NCI-H2107 treated with DMSO at 0.1 percent for 48 hours (cell line): ENCODE results near the gene B3GAT1.
A peak's percentile ranks its signal among the peaks of the same experiment; 100 is the strongest.

ENCODE experiments used
- DNase-seq: peaks from one replicate; lab custom pipeline; 2025; ENCODE audit not compliant: unreplicated experiment; lab: John Stamatoyannopoulos, UW

Gene B3GAT1

DNA sequence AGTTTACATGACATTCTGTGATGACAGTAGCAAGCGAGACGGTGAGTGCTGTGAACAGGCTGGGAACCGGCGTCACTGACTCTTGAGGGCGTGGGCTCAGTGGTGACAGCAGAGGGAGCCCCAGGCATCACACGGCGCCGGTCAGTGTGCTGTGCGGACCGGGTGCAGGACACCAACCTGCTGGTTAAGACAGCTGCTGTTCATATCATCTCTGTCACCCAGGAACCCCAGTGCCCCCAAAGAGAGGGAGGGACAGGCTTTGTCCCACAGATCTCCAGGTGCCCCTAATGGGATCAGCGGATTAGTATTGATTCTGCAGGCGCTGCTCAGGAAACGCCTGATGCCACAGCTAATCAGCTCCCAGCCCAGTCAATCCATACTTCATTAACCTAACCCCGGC is 18.4 kb downstream of the B3GAT1 start:
- no peak for DNase-seq

DNA sequence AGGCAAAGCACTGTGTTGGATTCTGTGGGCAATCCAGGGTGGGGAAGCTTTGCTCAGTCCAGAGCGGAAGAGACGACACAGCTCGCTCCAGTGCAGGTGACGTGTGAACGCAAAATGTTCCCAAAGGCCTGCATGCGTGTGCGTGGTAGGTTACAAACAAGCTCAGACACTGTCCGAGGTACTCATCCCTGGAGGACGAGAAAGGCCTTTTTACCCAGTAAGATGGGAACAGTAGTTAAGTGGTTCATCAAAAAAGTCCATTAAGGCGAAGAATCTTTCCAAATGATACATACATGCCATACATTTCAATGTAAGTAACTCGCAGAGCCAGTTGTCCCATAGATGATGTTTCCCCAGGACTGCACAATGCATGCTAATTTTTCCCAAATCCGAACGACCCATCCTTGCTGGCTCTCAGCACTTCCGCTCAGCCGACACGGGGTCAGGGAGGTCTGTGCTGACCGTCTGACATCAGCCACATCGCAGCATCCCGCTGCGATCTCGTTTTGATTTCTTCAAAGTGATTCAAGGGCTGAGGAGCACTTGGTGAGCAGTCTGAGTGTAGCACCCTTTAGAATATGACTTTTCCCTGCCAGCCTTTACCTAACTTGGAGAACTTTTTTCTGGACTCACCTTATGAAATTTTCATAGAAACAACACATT is 19.0 kb downstream of the B3GAT1 start:
- no peak for DNase-seq

DNA sequence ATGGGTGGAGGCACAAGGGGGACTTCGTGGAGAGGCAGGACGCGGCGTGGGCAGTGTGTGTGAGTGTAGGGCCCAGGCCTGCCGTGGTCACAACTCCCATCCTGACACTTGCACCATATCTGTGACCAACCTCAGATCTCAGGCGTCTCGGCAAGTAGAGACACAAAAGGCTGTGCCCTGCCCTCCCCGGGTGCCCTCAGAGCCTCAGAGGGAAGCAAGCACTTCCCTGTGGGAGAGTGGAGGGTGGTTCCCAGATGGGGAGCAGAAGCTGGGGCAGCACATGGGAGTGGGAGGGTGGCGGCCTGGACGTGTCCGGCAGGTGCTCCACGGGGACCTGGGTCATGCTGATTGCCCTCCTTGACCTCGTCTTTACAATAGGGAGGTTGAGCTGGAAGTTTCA is 20.4 kb downstream of the B3GAT1 start:
- no peak for DNase-seq

DNA sequence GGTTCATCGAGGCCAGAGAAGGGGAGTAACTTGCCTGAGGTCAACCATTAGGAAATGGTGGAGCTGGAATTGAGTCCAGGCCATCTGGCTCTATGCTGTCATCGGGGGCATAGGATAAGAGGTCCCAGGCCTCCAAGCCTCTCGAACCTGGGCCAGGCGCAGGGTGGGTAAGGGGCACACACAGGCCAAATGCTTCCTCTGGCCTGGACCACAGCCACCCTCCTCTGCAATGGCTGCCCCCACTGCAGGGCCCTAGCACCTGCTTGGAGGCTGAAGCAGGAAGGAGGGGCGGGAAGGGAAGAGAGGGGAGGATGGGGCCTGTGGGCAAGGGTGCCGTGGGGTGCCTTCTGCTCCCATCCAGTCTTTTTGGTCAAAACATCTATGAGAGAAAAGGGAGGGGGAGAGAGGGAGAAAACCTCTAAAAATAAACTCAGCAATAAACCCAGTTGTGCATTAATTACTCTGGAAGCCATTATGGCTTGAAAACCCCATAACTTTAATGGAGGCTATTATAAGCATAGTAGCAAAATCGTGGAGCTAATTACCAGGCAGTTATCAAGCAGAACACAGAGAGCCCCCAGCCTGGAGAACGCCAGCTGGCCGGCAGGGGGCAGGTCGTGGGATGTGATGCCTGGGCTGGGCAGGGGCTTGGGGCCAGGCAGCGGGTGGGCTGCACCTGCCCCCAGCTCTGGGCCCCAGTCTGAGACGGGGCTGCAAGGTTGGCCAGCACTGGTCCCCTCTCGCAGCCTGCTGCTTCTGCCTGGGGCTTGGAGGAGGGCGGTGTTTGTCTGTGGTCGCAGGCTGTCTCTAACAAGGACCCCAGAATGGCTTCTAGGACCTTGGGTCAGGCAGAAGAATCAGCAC is 21.1 kb downstream of the B3GAT1 start:
- DNase-seq: no peak

DNA sequence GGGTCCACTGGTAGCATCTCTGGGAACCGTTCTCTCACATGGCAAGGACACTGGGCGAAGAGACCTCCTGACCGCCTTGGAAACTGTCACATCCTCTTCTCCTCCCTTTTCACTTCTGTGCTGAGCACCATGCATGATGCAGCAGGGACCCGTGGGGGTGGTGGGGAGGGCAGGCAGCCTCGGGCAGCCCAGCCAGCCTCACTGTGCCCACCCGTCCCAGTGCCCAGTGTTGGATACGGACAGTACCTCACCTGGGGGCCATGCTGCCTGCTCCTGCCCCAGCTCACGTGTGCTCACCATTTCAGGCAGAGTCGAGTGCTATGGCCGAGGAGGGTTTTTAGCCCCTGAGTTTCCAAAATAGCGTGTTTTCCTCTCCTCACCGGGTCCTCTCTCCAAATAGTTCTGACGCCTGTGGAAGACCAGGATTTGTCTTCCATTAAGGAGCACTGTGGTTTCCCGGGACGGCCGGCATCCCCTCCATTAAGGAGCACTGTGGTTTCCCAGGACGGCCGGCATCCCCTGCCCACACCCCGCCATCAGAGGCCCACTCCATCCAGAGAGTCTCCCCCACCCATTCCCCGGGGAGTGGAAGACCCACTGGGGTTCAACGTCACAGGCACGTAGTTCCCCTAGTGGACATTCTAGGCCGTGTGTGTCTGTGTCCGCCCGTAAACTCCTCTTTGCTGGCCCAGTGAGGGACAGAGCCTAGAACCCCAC is 22.4 kb downstream of the B3GAT1 start:
- DNase-seq: no peak

DNA sequence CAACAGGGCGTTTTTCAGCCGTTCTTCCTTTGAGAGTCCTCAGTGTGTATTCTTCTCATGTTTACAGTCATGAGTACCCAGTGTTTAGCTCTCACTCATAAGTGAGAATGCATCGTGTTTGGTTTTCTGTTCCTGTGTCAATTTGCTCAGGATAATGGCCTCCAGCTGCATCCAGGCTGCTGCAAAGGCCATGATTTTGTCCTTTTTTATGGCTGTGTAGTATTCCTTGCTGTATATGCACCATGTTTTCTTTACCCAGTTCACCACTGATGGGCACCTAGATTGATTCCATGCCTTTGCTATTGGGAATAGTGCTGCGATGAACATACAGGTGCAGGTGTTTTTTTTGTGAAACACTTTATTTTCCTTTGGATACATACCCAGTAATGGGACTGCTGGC is 23.5 kb downstream of the B3GAT1 start:
- no peak for DNase-seq

DNA sequence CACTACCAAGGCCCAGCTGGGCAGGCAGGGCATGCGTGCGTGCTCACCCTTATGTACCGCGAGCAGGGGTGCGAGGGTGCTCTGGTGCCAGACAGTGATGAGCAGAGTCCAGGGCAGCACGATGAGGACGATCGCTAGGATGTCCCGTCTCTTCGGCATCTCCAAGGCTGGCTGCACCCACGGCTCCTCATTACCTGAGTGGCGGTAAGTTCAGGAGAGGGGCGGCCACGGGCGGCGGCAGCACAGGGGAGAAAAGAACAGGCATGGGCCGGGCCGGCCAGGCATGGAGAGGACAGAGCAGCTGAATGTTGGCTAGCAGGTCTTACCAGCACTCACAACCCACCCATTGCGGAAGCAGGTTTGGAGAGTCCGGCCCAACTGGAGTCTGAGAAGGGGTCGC is 24.5 kb downstream of the B3GAT1 start:
- no peak for DNase-seq

DNA sequence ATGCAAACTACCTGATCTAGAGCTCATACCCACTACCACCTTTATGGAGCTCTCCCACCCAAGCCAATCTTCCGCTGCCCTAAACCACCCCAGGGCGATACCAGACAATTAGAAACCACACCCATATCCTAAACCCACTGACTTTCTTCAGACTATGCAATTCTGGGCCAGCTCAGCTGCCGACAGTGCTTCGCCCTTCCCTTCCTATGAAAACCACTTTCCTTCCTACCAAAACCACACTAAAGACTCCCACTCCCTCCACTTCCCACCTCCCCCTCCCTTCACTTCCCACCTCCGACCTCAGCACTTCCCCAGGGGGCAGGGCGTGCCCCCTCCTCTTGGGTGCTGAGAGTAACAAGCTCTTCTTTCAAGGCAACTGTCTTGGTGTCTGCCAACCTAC is 25.1 kb downstream of the B3GAT1 start:
- no peak for DNase-seq

DNA sequence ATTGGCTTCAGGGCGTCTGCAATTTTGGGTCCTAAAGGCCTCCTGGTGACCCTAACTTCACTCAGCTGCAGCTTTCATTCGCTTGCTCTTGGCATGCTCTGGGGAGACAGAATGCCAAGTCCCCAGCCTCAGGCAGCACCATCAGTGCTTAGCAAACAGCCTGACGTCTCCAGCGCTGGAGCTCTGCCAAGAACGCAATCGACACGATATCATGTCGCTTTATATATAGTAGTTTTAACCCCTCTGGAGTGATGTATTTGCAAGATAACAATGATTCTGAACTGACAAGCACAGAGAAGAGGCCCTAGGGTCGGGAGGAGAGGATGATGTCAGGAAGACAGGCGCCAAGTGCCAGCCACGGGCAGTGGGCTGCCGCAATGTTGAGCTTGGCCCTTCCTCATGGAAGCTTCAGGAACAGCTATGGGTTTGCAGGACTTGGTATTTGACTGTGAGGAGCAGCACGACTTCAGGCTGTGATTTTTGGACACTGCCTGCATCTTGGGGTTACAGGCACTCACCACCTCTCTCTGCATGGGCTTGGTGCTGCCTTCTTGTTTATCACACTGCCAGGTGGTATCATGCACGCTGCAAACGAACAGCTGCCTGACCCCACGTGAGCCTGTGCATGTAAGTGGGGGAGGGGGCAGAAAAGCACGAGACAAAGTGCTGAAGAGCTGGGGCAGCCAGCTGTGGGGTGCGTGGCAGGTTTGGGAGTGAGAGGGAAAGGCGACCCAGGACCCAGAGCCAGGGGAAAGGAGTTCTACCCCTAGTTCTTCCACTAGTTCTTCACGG is 26.1 kb downstream of the B3GAT1 start:
- DNase-seq: peak; percentile 79

DNA sequence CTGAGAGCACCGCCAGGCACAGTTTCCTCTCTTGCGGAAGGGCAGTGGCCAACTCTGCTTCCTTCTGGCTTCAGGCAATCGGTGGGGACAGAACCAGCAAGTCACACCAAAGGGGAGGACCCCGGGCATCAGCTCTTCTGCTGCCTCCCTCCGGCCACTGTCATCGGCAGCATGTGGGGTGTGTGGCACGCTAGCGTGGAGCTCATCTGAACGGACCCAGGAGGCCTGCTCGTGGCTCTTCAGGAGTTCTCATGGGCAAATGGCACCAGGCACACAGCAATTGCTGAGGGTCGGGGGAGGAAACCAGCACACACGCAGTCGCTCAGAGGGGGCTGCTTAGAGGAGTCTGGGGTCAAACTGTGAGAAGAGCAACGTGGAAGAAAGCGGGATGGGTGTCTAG is 26.9 kb downstream of the B3GAT1 start:
- no peak for DNase-seq

DNA sequence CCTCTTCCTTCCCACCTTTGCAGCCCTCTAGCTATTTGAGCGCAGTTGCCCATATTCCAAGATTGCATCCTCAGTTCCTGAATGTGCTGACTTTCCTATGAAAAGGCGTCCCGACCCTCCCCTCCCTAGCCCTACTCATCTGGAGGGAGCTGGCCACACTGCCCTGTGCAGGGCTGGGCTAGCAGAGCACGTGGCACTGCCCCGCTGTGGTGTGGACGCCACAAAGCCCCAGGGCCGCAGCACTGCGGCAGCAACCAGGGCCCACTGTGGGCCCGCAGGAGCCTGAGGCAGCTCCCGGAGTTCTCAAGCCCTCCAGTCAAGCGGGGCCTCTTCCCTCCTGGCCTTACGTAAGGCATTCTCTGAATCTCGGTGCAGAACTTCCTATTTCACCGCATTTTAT is 27.6 kb downstream of the B3GAT1 start:
- no peak for DNase-seq

DNA sequence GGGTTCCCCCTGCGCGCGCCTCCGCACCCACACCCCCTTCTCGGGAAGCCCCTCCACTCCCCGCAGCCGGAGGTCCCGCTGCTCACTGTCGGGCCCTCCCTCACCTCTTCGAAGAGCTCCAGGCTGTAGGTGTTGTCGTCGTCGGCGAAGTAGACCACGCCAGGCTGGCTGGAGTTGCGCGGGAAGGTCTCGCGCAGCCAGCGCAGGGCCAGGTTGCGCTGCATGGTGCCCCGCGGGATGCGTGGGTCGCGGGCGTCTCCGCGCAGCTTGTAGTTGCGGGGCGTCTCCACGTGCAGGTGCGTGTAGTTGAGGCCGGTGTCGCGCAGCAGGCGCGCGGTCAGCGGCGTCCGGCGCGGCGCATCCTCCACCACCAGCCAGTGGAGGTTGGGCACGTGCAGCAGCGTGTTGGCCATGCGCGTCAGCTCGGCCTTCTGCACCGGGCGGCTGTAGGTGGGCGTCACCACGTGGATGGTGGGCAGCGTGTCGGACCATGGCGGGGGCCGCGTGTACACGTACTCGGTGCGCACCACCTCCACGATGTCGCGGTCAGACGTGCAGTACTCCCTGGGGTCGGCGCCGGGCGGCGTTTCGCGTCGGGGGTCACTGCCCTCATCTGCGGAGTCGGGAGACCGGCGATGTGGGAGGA is 28.3 kb downstream of the B3GAT1 start:
- no peak for DNase-seq

DNA sequence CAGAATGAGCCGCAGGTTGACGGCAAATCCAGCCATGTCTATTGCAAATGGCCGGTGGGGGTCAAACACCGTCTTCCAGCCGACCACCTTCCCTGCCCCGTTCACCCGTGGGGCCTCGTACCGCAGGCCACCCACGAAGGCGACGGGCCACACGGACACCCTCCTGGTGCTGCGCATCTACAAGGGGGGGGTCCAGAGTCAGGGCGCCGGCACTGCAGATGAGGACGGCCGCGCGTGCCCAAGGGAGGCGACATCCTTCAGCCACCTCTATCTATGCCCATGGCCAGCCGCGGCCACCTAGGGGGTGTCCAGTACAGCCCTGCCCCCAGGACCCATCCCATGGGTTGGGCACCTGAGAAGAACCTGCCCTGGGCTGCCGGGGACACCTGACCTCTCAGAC is 29.2 kb downstream of the B3GAT1 start:
- DNase-seq: no peak

DNA sequence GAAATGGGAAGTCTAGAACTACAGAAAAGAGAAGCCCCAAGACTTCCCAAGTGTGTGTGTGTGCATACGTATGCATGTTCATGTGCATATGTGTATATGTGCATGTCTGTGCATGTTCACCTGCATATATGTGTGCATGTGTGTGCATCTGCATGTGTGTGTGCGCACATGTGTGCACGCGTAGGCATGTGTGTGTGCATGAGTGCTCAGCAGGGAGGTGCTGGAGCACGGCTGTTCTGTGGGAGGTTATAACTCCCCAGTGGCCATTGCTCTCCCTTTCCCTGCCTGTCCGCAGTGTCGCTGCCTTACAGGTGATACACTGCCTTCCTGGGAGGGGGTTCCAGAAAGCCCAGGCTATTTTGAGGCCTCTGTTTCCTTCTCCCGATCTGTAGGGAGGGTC is 29.8 kb downstream of the B3GAT1 start:
- no peak for DNase-seq

DNA sequence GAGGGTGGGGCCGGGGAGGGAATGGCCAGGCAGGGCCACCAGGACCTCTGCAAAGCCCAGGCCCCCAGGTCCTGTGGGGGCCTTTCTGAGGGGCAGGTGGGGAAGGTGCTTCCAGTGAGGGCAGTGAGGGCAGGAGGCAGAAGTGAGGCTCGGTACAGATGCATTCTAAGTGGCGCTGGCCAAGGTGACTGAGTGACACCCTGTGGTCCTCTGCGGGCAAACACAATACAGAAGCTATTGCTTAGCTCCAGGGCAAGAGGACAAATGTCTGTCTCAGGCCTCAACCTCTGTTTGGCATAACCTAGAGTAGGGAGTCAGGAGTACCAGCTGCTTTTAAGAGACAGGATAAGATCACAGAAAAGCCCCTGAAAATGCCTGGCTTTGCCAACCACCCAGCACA is 31.3 kb downstream of the B3GAT1 start:
- no peak for DNase-seq

DNA sequence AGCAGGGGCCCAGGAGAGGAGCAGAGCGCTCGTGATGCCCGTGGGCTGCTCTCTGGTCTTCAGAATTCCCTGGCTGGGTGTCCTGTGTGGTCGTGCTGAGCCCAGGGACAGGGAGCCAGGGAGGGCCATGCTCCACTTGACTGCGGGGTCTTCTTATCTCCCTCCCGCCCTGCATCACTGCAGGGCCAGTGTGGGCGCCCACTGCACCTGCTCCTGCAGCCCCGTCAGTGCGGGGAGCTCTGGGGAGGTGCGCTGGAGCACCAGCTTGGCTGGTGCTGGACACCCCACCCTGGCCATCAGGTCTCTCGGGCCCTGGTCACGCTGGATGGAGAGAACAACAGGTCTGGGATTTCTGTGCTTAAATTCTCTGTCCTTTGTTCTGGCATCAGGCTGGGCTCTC is 31.8 kb downstream of the B3GAT1 start:
- DNase-seq: no peak

DNA sequence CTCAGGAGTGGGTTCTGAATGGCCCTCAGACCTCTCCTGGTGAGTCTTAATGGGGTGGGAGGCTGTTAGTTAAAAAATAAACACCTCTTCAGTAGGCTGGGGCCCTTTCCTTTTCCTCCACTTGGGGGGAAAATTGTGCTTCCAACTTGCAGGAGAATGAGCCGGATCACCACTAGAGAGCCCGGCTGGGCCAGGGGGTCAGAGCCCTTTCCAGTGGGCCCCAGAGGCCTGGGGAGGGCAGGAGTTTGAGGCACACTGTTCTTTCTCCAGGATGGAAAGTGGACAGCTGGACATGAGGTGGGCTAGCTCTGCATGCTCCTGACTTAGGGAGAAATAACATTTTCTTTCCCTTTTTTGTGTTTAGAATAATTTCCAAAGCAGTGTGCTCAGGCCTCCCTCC is 32.8 kb downstream of the B3GAT1 start:
- DNase-seq: no peak

DNA sequence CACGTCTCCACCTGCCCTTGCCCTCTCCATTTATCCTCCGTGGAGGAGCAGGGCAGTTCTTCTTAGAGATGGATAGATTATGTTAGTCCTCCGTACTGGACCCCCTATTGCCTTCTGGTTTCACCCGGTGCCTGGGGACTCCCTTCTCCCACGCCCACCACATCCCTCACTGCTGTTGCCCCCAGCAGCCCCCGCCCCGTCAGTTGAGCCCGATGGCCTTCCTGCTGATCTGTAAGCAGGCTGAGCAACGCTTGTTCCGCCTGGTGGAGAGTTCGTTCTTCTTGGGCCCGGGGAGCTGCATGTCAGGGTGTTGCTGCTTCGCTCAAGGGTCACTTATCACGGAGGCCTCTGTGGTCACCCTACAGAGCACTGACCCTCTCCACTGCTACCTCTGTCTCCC is 34.2 kb downstream of the B3GAT1 start:
- DNase-seq: no peak

DNA sequence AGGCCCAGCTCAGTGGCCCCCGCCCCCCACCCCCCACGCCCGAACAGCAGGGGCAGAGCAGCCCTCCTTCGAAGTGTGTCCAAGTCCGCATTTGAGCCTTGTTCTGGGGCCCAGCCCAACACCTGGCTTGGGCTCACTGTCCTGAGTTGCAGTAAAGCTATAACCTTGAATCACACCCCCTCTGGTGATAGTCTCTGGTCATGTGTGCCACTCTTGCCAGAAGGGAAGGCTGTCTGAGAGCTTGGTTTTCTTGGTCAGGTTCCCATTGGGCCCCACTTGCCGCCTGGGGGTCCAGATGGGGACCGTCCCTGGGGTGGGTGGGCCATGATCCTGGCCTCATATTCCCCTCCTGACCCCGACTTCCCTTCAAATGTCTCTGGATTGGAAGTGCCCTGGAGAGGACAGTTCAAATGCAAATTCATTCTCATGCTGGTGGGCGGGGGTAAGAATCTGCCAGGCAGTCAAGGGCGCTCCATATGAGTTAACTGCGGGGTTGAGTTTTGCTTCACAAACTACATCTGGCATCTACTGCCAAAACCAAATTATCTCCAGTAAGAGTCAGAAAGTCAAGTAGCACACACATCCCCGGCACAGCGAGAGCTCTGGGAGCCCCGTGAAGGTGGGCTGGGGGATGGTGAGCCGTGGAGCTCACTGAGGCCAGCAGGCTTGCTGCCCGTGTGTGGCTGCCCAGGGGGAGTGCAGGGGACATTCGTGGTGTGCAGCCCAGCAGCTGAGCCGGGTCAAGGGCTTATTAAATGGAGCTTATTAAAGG is 35.7 kb downstream of the B3GAT1 start:
- DNase-seq: no peak
